Transverse colon (tissue), 4 donors: ENCODE measurements around the gene FAM180A. TPM values are rescaled to one million over a fixed set of nuclear protein-coding genes. Genes with fewer than 3 reads are reported as not detected.
"Not testable (repeated sequence)": the region's sequence is repeated elsewhere in the genome, so short reads cannot be mapped to it uniquely, and the experiment has no call there.

Experiments
- DNase-seq: peaks from one replicate; pipeline ENCODE4 v3.0.0-alpha.2; 2019
- H3K27ac ChIP-seq, 4 donors: fragments of 200-600 bp; sonication (generic); 2 replicates each; pipeline ENCODE4 v1.5.1; 2016 to 2018; ENCODE audit warnings: inconsistent platforms in 4 of 4
- H3K27me3 ChIP-seq: fragments of 200-600 bp; sonication (generic); 2 replicates; pipeline ENCODE4 v1.5.1; 2017; ENCODE audit warnings: inconsistent platforms
- H3K36me3 ChIP-seq, 4 donors: fragments of 200-600 bp; sonication (generic); 2 replicates each; pipeline ENCODE4 v1.5.1; 2017 to 2019; ENCODE audit warnings: inconsistent platforms in 4 of 4
- H3K4me1 ChIP-seq, 4 donors: fragments of 200-600 bp; sonication (generic); 2 replicates each; pipeline ENCODE4 v1.5.1; 2017 to 2020; ENCODE audit warnings: inconsistent platforms in 4 of 4
- H3K4me3 ChIP-seq, 4 donors: fragments of 200-600 bp; sonication (generic); 1 replicate in 1 of 4; 2 replicates in 3 of 4; pipeline versions ENCODE4 v1.5.1 to v1.6.1; 2017 to 2019; ENCODE audit warnings: inconsistent platforms in 4 of 4
- H3K9me3 ChIP-seq, 2 donors: fragments of 200-600 bp; sonication (generic); 2 replicates each; pipeline ENCODE4 v1.5.1; 2017 to 2019; ENCODE audit warnings: inconsistent platforms in 2 of 2
- EP300 ChIP-seq: sonication (generic); formaldehyde crosslinking; IDR thresholded peaks from one replicate; pipeline ENCODE4 v1.6.1; 2017; ENCODE audit warnings: antibody characterized with exemption, low read depth
- POLR2A ChIP-seq: fragments of 450-650 bp; IDR thresholded peaks from one replicate; pipeline ENCODE4 v1.6.1; 2016; ENCODE audit warnings: antibody characterized with exemption, mild to moderate bottlenecking, moderate library complexity
- POLR2AphosphoS5 ChIP-seq, 3 donors: sonication (generic); formaldehyde crosslinking; IDR thresholded peaks; one replicate each; pipeline ENCODE4 v1.6.1; 2016; ENCODE audit warnings: antibody characterized with exemption in 3 of 3
- WGBS, 2 donors: methylation state at CpG; one replicate each; pipeline ENCODE4 v1.1.5; 2018; ENCODE audit warnings: low coverage in 1 of 2; 5-methylcytosine and 5-hydroxymethylcytosine counted together
- in situ Hi-C, 4 donors: fragments of 200-750 bp; cut with MboI; loops; one replicate each; pipeline versions ENCODE4 v1.15.0 to v1.15.1; 2017; ENCODE audit warnings: low sequenced_read_pairs in 3 of 4, low pct_ligation_motif_present in 1 of 4, low pct_unique_long_range_greater_than_20kb in 1 of 4
- intact Hi-C: fragments of 100-400 bp; cut with DNase I; formaldehyde crosslinking; loops from one replicate; pipeline ENCODE4 v1.15.1; 2023; ENCODE audit warnings: low total_unique reads
- total RNA-seq, 4 donors: library from RNA; depleted of rRNA; stranded (reverse); fragments of >200 nt; gene quantifications; one replicate each; pipeline ENCODE4 v1.1.0, GENCODE V29; 2016
- TF ChIP-seq, protein P1 (sequence below), 5 experiments: fragments of 200-600 bp in 3 of 5; fragments of 450-650 bp in 2 of 5; sonication (generic) in 3 of 5; IDR thresholded peaks; 1 replicate in 2 of 5; 2 replicates in 3 of 5; pipeline ENCODE4 v1.5.1; 2016 to 2017; ENCODE audit warnings: antibody characterized with exemption in 5 of 5, inconsistent platforms in 3 of 5, mild to moderate bottlenecking in 2 of 5, moderate library complexity in 1 of 5

FAM180A gene
- total RNA-seq, 4 donors from 2014 or later = 1.2 to 3.8 TPM; not detected in 2

DNA sequence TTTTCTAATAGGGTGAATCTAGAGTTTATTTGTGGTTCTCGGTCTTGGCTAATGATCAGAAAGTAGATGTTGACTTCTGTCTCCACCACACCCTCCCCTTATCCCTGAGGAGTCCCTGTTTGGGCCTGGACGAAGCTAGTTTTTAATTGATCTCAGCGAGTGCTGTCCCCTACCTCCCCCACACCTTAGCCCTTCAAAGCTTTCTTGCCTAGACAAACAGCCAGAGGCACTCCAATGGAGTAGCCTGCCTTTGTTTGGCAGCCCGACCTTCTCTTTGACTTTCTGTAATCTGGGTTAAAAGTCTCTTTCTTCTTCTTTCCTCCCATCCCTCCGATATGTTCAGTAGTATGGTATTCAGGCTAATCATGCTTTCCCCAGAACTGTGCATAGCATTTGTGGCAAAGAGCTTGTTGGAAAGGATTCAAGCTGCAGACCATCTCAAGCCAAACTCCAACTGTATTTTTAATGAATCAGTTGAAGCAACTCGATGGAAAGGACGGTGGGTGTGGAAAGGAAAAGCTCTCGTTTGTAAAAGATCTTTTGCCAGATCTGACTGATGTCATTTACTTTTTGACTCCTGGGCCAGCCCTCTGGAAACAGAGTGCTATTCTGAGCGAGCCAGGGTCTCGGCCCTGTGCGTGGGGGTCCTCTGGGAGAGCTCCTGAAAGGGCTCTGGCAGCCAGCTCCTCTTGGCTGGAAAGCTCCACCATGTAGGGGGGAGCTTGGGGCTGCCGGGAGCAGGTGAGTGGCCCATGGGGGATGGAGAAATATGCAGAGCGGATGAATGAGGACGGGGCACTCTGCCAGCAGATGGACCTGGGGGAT, 4.5 kb downstream of the FAM180A start:
- TF ChIP-seq EP300 (no peak), POLR2A (no peak), POLR2AphosphoS5 (IDR thresholded peaks at IDR 0.05) (no peak)
- TF ChIP-seq, protein P1, sequence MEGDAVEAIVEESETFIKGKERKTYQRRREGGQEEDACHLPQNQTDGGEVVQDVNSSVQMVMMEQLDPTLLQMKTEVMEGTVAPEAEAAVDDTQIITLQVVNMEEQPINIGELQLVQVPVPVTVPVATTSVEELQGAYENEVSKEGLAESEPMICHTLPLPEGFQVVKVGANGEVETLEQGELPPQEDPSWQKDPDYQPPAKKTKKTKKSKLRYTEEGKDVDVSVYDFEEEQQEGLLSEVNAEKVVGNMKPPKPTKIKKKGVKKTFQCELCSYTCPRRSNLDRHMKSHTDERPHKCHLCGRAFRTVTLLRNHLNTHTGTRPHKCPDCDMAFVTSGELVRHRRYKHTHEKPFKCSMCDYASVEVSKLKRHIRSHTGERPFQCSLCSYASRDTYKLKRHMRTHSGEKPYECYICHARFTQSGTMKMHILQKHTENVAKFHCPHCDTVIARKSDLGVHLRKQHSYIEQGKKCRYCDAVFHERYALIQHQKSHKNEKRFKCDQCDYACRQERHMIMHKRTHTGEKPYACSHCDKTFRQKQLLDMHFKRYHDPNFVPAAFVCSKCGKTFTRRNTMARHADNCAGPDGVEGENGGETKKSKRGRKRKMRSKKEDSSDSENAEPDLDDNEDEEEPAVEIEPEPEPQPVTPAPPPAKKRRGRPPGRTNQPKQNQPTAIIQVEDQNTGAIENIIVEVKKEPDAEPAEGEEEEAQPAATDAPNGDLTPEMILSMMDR (IDR thresholded peaks at IDR 0.05) = no peak
- Histone ChIP-seq H3K36me3 (no peaks in the 10 kb centered on the region), H3K27ac (peak overlapping the region in 3 of 4 donors; percentile 17 to 27 (median 18)), H3K4me1 (no peaks in the 10 kb centered on the region), H3K27me3 (no peaks in the 10 kb centered on the region), H3K9me3 (no peaks in the 10 kb centered on the region), H3K4me3 (no peak overlapping the region)
- in situ Hi-C loops (no loop called here), intact Hi-C loops (no loop called here)
- no peak for DNase-seq
- 66 to 68% methylated on average over 8 to 14 of the region's 14 CpGs for WGBS, 2 donors

DNA sequence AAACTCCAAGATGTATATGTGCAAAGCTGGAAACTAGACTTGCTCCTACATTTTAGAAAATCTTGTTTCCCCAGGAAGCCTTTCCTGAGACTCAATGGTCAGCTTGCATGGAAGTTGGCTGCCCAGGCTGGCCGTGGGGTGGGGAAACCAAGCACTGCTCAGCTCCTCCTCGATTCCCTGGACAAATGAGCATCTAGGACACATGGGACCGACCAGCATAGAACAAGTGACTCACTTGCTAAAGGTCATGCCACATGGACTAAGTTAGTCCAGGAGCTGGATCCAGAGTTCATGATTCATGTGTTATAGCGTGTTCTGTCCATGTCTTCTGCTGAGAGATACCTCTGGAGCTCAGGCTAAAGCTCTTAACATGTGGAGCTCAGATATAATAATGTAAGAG, 6.2 kb downstream of the FAM180A start:
- Histone ChIP-seq H3K36me3 (no peaks in the 10 kb centered on the region), H3K4me1 (no peaks in the 10 kb centered on the region), H3K27me3 (no peaks in the 10 kb centered on the region), H3K4me3 (no peak overlapping the region), H3K27ac (no peak overlapping the region), H3K9me3 (no peaks in the 10 kb centered on the region)
- TF ChIP-seq, protein P1 (IDR thresholded peaks at IDR 0.05) = no peak
- TF ChIP-seq POLR2AphosphoS5 (IDR thresholded peaks at IDR 0.05) = no peak
- TF ChIP-seq EP300 = no peak
- TF ChIP-seq POLR2A = no peak
- in situ Hi-C loops (no loop called here), intact Hi-C loops (no loop called here)
- DNase-seq = no peak
- WGBS, 2 donors = 80% methylated on average over 1 to 4 of the region's 4 CpGs

DNA sequence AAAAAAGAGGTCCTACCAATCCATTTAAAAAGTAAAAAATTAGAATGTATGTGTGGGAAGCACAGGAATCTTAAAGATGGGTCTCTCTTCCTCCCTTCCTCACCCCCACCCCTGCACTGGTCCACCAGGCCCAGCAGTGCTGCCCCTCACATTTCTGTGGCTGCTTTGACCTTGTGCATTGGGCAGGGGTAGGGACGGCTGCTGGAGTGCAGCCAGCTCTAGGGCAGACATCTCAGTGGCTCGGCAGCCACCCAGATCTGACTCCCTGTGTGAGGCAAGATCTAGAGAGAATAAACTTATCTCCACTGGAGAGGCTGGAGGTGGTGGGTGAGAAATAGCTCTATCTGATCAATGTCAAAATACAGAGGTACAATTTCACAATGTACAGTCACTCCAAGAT, 6.7 kb downstream of the FAM180A start:
- 53 to 93% methylated on average over 2 of the region's 2 CpGs for WGBS, 2 donors
- in situ Hi-C loops (no loop called here), intact Hi-C loops (no loop called here)
- no peak overlapping the region for H3K27ac ChIP-seq
- DNase-seq = no peak
- TF ChIP-seq EP300 = no peak
- TF ChIP-seq POLR2AphosphoS5 (IDR thresholded peaks at IDR 0.05) = no peak
- no peak for TF ChIP-seq POLR2A
- TF ChIP-seq, protein P1 (IDR thresholded peaks at IDR 0.05) = no peak
- no peaks in the 10 kb centered on the region for H3K9me3 ChIP-seq
- no peaks in the 10 kb centered on the region for H3K27me3 ChIP-seq
- no peak overlapping the region for H3K4me3 ChIP-seq
- no peaks in the 10 kb centered on the region for H3K4me1 ChIP-seq
- H3K36me3 ChIP-seq = no peaks in the 10 kb centered on the region

DNA sequence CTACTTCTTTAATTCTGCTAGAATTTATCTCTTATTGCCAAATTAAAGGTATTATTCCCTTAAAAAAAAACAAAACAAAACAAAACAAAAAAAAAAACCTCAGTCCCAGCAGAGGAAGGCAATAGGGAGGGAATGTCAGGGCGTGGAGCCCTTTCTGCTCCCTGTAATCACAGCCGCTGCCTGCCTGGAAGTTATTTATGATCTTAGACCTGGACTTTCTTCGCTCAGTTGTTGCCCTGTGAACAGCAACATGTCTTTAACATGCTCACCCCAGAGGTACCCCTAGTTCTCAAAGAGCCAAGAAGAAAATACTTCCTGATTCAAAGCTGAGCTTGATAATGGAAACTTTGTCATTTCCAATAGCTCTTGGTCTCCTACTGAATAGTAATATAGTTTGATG, 7.7 kb downstream of the FAM180A start:
- H3K27ac ChIP-seq = no peak overlapping the region
- 49 to 59% methylated on average over 3 of the region's 3 CpGs for WGBS, 2 donors
- no peak overlapping the region for H3K4me3 ChIP-seq
- H3K9me3 ChIP-seq = no peaks in the 10 kb centered on the region
- TF ChIP-seq EP300 (no peak), POLR2A (no peak), POLR2AphosphoS5 (IDR thresholded peaks at IDR 0.05) (no peak)
- TF ChIP-seq, protein P1 (IDR thresholded peaks at IDR 0.05) = no peak
- no peaks in the 10 kb centered on the region for H3K36me3 ChIP-seq
- DNase-seq = no peak
- no peaks in the 10 kb centered on the region for H3K27me3 ChIP-seq
- intact Hi-C loops (no loop called here), in situ Hi-C loops (no loop called here)
- no peaks in the 10 kb centered on the region for H3K4me1 ChIP-seq

DNA sequence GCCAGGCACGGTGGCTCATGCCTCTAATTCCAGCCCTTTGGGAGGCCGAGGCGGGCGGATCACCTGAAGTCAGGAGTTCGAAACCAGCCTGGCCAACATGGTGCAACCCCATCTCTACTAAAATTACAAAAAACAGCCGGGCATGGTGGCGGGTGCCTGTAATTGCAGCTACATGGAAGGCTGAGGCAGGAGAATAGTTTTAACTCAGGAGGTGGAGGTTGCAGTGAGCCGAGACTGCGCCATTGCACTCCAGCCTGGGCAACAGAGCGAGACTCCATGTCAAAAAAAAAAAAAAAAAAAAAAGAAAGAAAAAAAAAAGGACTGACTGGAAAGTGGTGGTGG, 11.3 kb downstream of the FAM180A start:
- in situ Hi-C loops, H3K9me3 ChIP-seq, H3K27ac ChIP-seq, H3K36me3 ChIP-seq, H3K4me3 ChIP-seq, H3K4me1 ChIP-seq, intact Hi-C loops, DNase-seq, H3K27me3 ChIP-seq: not testable (repeated sequence)
- 91% methylated on average over 10 of the region's 10 CpGs; no CpG with 5 or more reads in 1 of the 2 donors for WGBS, 2 donors
